Activated CD8-positive, alpha-beta memory T cell treated with anti-CD3 and anti-CD28 coated beads for 24 hours (primary cell): Measurements from ENCODE around the gene PHIP.

ENCODE experiments used
- DNase-seq: peaks from one replicate; pipeline ENCODE4 v3.0.0-alpha.2; 2020

Gene PHIP

GRCh38 chr6:79070206-79070825 is 7.7 kb downstream of the PHIP start:
- DNase-seq = no peak

GRCh38 chr6:79066828-79067227 is 11.2 kb downstream of the PHIP start:
- DNase-seq = no peak

- no peak for DNase-seq
Measured at GRCh38 chr6:79066330-79066729, 11.7 kb downstream of the PHIP start.

GRCh38 chr6:79065232-79065631 is 12.8 kb downstream of the PHIP start:
- DNase-seq = no peak

GRCh38 chr6:79064635-79065034 is 13.4 kb downstream of the PHIP start:
- no peak for DNase-seq

GRCh38 chr6:79062708-79063107 is 15.3 kb downstream of the PHIP start:
- no peak for DNase-seq

- no peak for DNase-seq
Measured at GRCh38 chr6:79057746-79058145, 20.3 kb downstream of the PHIP start.

- no peak for DNase-seq
Measured at GRCh38 chr6:79056226-79056625, 21.8 kb downstream of the PHIP start.

GRCh38 chr6:79048611-79049010 is 29.4 kb downstream of the PHIP start:
- no peak for DNase-seq

GRCh38 chr6:79047072-79047471 is 31.0 kb downstream of the PHIP start:
- DNase-seq = no peak

GRCh38 chr6:79045966-79046365 is 32.1 kb downstream of the PHIP start:
- no peak for DNase-seq

GRCh38 chr6:79042799-79043126 is 35.3 kb downstream of the PHIP start:
- DNase-seq = no peak

- DNase-seq = no peak
Measured at GRCh38 chr6:79042088-79042798, 35.8 kb downstream of the PHIP start.

GRCh38 chr6:79040083-79040482 is 38.0 kb downstream of the PHIP start:
- no peak for DNase-seq

- no peak for DNase-seq
Measured at GRCh38 chr6:79038061-79038460, 40.0 kb downstream of the PHIP start.

GRCh38 chr6:79034865-79035264 is 43.2 kb downstream of the PHIP start:
- no peak for DNase-seq

GRCh38 chr6:79033279-79033678 is 44.8 kb downstream of the PHIP start:
- DNase-seq = no peak

GRCh38 chr6:79031821-79032590 is 46.0 kb downstream of the PHIP start:
- no peak for DNase-seq

GRCh38 chr6:79030511-79030910 is 47.5 kb downstream of the PHIP start:
- DNase-seq = no peak

GRCh38 chr6:79030023-79030422 is 48.0 kb downstream of the PHIP start:
- no peak for DNase-seq

GRCh38 chr6:79028641-79029314 is 49.3 kb downstream of the PHIP start:
- DNase-seq = no peak

- DNase-seq = no peak
Measured at GRCh38 chr6:79011940-79012339, 66.1 kb downstream of the PHIP start.

GRCh38 chr6:79010422-79010821 is 67.6 kb downstream of the PHIP start:
- DNase-seq = no peak

GRCh38 chr6:79009819-79010218 is 68.2 kb downstream of the PHIP start:
- DNase-seq = no peak
